Stimulated activated CD4-positive, alpha-beta T cell treated with anti-CD3 and anti-CD28 coated beads, TNF-alpha, amount 100 ng/mL, for 48 hours (primary cell): ENCODE data around the gene NOP16.
"Not testable (repeated sequence)": the region's sequence is repeated elsewhere in the genome, so short reads cannot be mapped to it uniquely, and the experiment has no call there.

Experiments used
- DNase-seq, 3 donors: peaks; one replicate each; pipeline ENCODE4 v3.0.0-alpha.2; 2020; ENCODE audit warnings: low read depth in 3 of 3

The NOP16 gene

DNA sequence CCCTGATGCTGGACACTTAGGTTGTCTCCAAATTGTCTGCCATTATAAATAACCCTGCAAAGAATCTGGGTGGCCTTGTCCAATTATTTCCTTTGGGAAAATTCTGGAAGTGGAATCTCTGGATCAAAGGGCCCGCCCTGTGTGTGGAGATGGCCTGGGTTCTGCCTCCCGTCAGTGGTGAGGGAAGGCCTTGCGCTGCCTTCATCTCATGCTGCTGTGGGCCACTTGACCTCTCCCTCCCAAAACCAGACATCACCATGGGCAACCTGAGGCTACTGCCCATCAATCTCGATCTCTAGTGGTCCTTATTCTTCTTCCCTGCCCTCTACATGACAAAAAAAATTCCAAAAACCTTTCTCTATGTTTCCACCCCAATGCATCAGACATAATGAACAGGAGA lies 21.4 kb upstream of the NOP16 start:
- DNase-seq, result no peak

DNA sequence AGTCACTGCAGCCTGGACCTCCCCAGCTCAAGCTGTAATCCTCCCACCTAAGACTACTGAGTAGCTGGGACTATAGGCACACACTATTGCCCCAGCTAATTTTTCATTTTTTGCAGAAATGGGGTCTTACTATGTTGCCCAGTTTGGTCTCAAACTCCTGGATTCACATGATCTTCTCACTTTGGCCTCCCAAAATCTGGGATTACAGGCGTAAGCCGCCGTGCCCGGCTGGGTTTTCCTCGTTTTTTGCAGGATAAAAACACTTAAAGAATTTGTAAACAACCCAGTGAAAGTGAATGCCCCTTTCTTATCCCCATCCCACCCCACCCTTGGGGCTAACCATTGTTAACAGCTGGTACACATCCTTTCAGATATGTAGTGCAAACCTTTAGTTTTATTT lies 20.2 kb upstream of the NOP16 start:
- no peak for DNase-seq

DNA sequence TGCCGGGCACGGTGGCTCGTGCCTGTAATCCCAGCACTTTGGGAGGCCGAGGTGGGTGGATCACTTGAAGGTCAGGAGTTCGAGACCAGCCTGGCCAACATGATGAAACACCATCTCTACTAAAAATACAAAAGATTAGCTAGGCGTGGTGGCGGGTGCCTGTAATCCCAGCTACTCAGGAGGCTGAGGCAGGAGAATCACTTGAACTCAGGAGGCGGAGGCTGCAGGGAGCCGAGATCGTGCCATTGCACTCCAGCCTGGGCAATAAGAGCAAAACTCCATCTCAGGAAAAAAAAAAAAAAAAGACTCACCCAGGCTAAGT lies 19.8 kb upstream of the NOP16 start:
- not testable (repeated sequence) for DNase-seq

DNA sequence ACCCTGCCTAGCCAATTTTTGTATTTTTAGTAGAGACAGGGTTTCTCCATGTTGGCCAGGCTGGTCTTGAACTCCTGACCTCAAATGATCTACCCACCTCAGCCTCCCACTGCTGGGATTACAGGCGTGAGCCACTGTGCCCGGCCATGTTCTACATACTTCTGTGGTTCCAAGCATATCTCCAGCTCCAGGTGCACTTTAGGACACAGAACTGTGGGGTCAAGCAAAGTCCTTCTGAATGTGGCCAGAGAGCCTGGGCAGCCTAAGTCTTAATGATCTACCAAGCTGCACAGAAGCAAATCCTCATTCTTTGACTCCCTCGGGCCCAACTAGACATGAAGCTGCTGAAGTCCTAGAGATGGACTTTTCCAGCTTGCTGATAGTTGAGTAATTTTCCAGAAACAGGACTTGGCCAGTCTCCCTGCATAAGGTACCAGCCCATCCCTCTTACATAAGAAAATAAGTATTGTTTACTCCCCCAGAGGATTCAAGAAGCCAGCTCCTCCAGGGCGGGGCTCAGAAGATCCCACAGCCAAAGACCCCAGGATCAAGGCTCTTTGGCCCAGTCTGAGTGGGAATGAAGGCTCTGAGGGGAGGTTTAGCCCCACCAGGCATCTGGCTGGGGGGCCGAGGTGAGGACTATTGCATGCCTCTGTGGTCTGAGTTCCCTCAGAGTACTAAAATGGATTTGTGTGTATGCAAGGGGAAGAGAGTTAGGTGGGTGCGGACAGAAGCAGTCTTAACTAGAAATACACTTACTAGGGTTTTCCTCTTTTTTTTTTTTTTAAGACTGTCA lies 19.3 kb upstream of the NOP16 start:
- DNase-seq, result no peak

DNA sequence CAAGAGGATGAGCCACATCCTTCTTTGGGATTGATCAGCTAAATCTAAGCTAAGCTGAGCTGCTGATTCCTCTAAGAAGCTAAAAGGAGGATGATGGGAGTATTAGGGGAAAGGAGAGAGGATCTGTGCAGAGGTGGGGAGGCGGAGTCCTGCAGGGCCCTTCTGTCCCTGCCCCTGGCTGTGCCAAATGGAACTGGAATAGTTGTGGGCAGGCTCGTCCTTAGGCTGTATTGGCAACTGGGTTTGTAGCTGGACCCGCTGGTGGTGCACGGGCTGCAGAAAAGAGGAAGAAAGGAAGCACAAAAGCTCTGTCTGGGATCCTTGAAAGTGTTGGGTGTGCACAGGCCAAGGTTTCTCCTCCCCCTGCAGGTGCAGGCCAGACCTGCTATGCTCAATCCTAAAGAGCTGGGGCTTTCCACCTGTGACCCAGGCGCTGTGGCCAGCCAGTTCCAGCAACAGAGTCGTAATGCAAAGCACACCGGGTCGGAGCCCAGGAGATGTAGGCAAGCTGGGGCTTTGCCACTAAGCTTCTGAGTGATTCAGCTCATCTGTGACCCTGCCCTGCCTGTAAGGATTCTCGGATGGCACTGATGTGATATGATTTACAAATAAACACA lies 18.1 kb upstream of the NOP16 start:
- no peak for DNase-seq

DNA sequence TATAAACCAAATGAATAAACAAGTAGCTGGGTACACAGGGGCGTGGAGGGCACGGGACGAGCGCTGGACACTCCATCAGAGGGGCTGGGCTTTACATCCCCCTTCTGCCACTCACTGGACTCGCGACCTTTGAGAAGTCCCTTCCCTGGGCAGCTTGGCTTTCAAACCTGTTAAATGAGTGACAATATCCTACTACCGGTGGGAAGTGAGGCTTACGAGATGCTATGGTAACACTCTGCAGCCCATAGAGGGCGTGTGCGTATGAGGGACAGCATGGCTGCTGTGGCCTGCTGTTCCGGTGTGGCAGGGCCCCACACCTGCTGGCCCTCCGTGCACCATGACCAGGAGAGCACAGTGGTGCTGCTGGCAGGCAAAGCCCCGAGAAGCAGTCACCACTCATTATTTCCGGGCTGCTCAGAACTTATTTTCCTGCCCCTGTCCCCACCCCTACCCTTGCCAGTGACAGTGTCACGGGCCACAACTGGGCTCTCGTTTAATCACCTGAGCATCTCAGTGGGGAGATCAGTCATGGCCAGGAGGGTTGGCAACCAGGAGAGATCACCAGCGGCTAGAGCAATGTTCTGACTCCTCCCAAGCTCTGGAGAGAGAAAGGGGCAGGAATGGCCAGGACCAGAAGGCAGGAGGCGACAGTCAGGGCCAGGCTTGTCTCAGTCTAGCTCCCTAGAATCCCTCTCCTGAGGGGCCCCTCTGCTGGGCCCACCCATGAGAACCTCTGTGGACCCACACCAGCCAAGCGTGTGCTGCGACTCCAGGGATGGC lies 17.4 kb upstream of the NOP16 start:
- DNase-seq, result no peak

DNA sequence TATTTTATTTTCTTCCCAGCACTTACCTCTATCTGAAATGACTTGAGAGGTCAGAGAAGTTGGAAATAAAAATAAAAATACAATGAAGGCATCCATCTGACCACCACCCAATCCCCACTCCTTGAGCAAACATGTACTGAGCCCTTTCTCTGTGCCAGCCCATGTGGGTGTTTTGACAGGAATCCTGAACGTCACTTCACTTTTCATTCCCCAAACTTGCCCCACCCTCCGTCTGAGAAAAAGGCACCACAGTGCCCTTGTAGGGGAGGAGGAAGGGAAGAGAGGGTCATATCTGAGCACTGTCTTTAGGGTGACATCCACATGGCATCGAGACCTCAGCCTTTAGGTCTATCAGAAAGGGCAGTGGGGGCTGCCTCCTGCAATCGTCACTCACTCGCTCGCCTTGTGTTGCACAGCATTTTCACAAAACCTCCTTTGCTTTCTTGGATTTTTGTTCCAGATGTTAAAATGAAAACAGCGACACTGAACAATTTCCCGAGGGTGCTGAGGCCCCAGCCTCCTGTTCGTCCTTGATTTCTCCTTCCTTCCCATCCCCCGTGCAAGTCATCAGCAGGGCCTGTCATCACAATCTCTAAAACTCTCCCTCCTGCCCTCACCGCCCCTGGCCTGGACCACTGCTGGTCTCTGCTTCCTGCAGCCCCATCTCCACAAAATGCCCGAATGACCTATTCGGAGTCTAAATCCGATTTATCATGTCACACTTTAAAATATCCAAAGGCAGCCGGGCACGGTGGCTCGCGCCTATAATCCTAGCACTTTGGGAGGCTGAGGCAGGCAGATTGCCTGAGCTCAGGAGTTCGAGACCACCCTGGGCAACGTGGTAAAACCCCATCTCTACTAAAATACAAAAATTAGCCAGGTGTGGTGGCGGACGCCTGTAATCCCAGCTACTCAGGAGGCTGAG lies 13.1 kb upstream of the NOP16 start:
- no peak for DNase-seq

DNA sequence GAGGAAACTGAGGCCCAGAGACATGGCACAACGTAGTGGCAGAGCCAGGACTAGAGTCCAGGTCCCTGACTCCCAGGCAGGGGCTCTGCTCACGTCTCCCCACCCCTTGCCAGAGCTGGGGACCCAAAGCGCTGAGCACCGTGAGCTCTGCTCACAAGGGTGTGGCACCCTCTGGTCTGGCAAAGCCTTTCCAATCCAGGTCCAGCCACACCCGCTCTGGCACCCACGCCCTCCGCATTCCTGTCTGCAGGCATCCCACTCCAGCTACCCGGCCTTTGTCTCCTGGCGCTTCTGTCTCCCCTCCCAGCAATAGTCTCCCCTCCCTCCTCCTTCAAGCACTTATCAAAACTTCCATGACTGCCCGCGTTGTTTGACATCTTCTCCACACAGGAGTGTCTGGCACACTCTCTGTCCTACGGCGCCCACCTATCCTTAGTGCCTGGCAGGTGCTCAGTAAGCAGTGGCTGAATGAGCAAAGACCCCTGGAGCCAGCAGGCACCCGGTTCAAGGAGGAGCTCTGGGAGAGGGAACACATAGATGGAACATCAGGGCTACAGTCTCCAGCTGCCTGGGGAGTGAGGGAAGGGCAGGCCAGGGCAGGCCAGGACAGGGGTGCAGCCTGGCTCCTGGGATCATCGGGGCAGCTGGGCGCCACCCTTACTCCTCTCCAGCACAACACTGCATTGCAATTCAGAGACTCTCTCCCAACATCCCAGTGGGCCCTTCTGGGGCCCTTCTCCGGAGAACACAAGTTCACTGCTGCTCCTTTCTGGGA lies 12.2 kb upstream of the NOP16 start:
- no peak for DNase-seq

DNA sequence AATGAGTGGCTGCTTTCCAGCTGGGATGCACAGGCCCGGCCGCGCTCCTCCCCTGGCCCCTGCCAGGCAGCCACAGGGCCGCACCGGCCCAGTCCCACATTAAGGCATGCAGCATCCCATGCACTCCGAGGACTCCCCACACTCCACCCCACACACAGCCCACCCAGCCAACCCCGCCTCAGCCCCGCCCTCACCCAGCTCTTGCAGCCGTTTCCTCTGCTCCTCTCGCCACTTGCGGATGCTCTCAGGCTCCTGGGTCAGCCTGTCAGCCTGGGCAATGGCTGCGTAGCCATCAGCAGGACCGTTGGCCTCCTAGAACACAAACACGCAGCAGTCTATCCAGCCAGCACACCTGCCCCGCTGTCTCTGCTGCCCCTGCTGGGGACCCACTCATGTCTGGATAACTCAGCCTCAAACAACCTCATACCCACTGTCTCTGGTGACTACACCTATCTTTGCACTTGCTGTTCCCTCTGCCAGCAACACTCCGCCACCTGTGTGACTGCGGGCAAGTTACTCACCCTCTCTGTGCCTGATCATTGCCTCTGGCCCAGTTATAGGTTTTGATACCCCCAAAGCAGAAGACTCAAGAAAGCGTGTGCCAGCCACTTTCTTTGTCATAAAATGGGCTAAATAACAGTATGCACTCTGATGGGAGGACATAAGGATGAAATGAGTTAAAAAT lies 9.5 kb upstream of the NOP16 start:
- DNase-seq, result no peak

DNA sequence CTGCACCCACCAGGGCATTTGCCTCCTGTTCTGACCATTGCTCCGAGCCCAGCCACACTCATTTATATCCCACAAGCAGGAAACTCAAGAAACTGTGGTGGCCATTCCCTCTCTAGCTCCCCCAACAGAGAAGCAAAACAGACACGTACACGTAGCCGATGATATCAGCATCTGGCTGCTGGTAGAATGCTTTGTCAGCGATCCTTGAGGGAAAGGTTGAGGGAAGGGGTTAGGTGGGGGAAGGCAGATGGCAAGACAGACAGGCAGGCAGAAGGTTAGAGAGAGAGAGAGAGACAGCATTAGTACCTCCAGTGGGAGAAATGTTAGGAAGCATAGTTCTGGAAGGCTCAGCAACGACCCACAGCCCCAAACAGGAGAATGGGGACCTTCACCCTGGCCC lies 7.9 kb upstream of the NOP16 start:
- DNase-seq, result no peak

DNA sequence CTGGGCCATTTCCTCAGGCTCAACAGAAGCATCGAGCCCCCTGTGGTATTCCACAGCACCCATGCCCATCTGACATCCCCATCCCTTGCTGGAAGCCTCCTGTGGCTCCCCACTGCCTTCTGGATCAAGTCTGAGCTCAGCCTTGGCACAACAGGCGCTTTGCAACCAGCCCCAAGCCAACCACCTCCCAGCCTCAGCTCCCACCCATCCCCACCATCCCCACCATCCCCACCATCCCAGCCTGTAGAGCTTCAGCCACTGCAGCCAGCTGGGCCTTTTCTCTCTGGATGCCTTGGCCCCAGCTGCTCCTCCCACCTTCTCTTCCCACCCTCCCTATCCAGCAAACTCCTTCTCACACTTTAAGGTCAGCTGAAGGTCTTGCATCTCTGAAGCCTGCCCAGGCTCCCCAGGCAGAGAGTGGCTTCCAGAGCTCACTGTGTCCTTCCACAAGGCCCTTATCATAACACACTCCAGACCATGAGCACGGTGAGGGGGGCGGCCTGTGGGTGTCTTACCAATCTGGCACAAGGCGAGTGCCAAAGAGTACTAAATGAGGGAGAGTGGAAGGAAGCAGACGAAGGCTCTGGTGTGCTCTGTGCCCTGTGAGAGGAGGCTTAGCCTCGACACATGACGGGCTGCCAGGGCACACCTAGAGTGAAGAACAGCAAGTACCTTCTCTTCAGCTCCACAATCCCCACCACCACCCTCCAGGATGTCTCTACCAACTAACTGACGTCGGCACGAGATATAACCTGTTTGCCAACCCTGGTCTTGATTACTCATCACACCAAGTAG lies 6.7 kb upstream of the NOP16 start:
- no peak for DNase-seq

DNA sequence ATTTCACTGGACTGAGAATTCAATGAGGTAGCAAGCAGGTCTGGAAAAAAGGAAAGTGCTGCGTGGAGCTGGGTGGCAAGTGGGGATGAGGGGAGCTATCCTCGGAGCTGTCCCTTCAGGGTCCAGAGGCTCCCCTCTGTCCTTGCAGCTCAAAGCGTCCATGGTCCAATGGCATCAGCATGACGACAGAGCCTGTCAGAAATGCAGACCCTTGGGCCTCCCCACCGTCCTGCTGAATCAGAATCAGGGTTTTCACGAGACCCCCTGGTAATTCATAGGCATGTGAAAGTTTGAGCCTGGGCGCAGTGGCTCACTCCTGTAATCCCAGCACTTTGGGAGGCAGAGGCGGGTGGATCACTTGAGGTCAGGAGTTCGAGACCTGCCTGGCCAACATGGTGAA lies 5.7 kb upstream of the NOP16 start:
- no peak for DNase-seq

DNA sequence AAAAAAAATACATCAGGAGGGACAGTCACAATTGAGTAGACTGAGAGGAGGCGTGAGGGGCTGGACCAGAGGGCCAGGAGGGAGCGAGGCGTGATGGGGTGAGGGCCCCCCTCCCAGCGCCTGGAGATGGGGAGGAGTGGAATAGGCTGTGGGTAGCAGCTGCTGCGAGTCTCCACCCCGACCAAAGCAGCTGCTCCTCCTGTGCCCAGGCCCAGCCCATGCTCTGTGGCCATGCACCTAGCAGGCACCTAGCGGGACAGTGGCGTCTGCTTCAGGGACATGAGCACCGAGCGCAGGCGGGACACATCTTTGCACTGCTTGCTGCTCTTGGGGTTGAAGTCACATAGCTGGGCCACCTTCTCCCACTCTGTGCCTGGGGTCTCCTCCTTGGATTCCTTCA lies 4.1 kb upstream of the NOP16 start:
- DNase-seq, result no peak

DNA sequence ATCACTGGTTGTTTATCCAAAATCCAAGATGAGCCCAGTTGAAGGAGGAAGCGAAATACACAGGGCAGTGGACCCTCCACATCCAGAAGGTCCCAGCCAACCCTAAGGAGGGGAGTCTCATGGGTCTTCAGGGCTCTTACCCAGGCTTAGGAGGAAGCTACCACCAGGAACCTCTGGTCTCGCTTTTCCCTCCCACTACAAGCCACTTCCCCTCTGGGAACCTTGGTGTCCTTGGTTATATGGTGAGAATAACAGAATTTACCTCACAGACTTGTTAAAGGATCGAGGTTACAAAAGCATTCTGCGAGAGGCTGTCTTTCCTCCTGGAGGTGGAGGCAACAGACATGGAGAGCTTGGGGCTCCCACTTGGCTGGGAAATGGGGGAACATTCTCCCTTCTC lies 3.6 kb upstream of the NOP16 start:
- DNase-seq, result no peak

DNA sequence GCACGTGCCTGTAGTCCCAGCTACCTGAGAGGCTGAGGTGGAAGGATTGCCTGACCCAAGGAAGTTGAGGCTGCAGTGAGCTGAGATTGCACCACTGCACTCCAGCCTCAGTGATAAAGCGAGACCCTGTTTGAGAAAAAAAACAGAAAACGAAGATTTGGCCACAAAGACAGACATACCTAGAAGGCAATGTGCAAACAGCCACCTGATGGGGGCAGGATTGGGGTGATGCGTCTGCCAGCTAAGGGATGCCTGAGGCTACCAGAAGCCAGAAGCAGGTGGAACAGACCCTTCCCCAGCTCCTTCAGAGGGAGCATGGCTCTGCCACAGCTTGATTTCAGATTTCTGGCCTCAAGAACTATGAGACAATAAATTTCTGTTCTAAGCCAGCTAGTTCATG lies 3.1 kb upstream of the NOP16 start:
- DNase-seq, result no peak

DNA sequence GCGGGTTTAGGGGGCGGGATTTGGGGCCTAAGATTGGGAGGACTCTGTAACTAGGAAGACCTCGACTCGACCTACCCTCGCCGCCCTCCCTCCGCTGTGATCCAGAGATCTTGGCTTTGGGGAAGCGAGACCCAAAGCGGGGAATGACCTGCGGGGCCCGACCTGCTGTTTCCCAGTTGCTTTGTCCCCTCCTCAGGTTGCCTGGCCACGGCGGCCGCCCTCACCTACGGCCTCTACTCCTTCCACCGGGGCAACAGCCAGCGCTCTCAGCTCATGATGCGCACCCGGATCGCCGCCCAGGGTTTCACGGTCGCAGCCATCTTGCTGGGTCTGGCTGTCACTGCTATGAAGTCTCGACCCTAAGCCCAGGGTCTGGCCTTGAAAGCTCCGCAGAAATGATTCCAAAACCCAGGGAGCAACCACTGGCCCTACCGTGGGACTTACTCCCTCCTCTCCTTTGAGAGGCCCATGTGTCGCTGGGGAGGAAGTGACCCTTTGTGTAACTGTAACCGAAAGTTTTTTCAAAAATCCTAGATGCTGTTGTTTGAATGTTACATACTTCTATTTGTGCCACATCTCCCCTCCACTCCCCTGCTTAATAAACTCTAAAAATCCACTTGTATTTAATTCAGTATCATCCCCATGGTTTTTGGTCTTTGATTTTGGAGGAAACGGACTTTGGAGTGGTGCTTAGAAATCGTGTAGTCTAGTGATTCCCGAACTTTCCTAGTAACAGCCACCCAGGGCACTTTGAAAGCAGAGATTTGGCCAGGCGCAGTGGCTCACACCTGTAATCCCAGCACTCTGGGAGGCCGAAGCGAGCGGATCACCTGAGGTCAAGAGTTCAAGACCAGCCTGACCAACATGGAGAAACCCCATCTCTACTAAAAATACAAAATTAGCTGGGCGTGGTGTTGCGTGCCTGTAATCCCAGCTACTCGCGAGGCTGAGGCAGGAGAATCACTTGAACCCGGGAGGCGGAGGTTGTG lies 1.0 kb upstream of the NOP16 start:
- DNase-seq, result no peak

DNA sequence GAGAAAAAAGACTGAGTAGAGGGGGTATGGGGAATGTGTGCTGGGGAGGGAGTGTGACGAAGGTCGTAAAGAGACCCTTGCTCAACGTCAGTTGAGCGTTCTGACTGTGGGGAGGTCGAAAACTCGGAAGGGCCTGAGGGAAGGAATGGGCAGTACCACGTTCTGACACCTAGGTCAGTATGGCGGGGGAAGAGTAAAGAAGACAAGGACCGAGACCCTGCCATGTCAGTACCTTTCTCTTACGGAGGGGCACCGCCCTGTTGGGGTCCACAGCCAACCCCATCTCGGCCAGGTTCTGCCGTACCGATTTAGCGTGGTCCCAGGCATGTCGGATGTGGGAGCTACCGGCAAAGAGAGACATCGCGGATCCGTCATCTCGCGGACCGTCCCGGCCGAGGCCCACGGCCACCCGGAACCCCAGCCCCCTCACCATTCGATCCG lies 375 bp downstream of the NOP16 start:
- no peak for DNase-seq

DNA sequence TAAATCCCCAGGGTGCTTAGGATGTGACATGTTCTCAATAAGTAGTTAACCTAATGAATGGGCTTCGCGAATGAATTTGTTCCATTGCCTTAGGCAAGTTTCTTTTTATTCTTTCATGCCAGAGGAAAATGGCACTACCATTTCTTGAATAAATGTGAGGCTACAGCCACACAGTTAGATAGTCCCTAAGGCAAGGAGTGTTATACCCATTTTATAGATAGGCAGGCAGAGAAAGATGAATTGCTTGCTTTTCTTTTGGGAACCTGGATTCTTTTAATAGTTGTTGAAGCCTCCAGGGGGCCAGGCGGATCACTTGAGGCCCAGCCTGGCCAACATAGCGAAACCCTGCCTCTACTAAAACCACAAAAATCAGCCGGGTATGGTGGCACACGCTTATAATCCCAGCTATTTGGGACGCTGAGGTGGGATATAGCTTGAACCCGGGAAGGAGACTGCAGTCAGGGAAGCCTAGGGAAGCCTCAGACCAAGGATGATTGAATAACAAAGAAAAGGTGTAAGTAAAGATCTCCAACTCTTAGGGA lies 943 bp downstream of the NOP16 start:
- DNase-seq, result no peak
